Naive thymus-derived CD4-positive, alpha-beta T cell (primary cell): ENCODE data around the gene CHST14. TPM values are rescaled to one million over a fixed set of nuclear protein-coding genes. Genes with fewer than 3 reads are reported as not detected.

Experiments
- ATAC-seq: fragments of 150-1000 bp; cut with Tn5 transposase; 2 replicates; pipeline ENCODE4 v1.10.0; 2021; ENCODE audit warnings: mild to moderate bottlenecking, moderate library complexity
- CTCF ChIA-PET: fragments of 350-600 bp; sonication (Branson Sonifier 250); formaldehyde crosslinking; loops from one replicate; lab custom pipeline; 2021; ENCODE audit warnings: antibody characterized with exemption; lab: Charles Lee
- POLR2A ChIA-PET: fragments of 350-600 bp; sonication (Branson Sonifier 250); formaldehyde crosslinking; loops from one replicate; lab custom pipeline; 2021; ENCODE audit warnings: antibody characterized with exemption, inconsistent platforms; lab: Charles Lee
- DNase-seq, 9 donors: peaks; one replicate each; pipeline versions ENCODE4 v3.0.0 to v3.0.0-alpha.2; 2020 to 2022; ENCODE audit warnings: mixed read lengths in 1 of 9
- H3K27ac ChIP-seq: one replicate; pipeline ENCODE4 v1.7.0; 2013; ENCODE audit warnings: mild to moderate bottlenecking, low read depth, low read length, moderate library complexity
- H3K27me3 ChIP-seq, 2 donors: one replicate each; pipeline ENCODE4 v1.7.0; 2013; ENCODE audit warnings: low read length in 2 of 2, mild to moderate bottlenecking in 2 of 2, moderate library complexity in 2 of 2; ENCODE audit not compliant: control insufficient read depth in 2 of 2, insufficient read depth in 2 of 2
- H3K36me3 ChIP-seq, 3 experiments: 1 replicate in 2 of 3; 2 replicates in 1 of 3; pipeline ENCODE4 v1.7.0; 2013; ENCODE audit warnings: low read length in 3 of 3, mild to moderate bottlenecking in 3 of 3, moderate library complexity in 1 of 3; ENCODE audit not compliant: insufficient read depth in 3 of 3, control insufficient read depth in 2 of 3
- H3K4me1 ChIP-seq, 2 donors: one replicate each; pipeline ENCODE4 v1.7.0; 2013; ENCODE audit warnings: low read length in 2 of 2, mild to moderate bottlenecking in 2 of 2, moderate library complexity in 1 of 2; ENCODE audit not compliant: control insufficient read depth in 2 of 2, insufficient read depth in 2 of 2
- H3K4me3 ChIP-seq: 2 replicates; pipeline ENCODE4 v1.7.0; 2013; ENCODE audit warnings: mild to moderate bottlenecking, low read length
- H3K9me3 ChIP-seq, 3 experiments: 1 replicate in 2 of 3; 2 replicates in 1 of 3; pipeline ENCODE4 v1.7.0; 2013; ENCODE audit warnings: low read length in 3 of 3; ENCODE audit not compliant: control insufficient read depth in 2 of 3
- H3K27ac Mint-ChIP-seq, 9 donors: one replicate each; pipeline ENCODE4 v1.8.0; 2020 to 2022; ENCODE audit warnings: mixed read lengths in 9 of 9, mild to moderate bottlenecking in 8 of 9, moderate library complexity in 5 of 9, inconsistent platforms in 2 of 9
- H3K27me3 Mint-ChIP-seq, 5 donors: one replicate each; pipeline ENCODE4 v1.8.0; 2021 to 2022; ENCODE audit warnings: mixed read lengths in 5 of 5, mild to moderate bottlenecking in 1 of 5
- H3K36me3 Mint-ChIP-seq, 5 donors: one replicate each; pipeline ENCODE4 v1.8.0; 2020 to 2022; ENCODE audit warnings: mixed read lengths in 5 of 5, mild to moderate bottlenecking in 3 of 5, inconsistent platforms in 1 of 5
- H3K4me1 Mint-ChIP-seq, 7 donors: one replicate each; pipeline ENCODE4 v1.8.0; 2020 to 2022; ENCODE audit warnings: mixed read lengths in 7 of 7, mild to moderate bottlenecking in 3 of 7, inconsistent platforms in 1 of 7
- H3K4me3 Mint-ChIP-seq, 10 donors: one replicate each; pipeline ENCODE4 v1.8.0; 2020 to 2022; ENCODE audit warnings: mild to moderate bottlenecking in 10 of 10, mixed read lengths in 10 of 10, moderate library complexity in 6 of 10, inconsistent platforms in 2 of 10
- H3K9me3 Mint-ChIP-seq, 11 donors: one replicate each; pipeline ENCODE4 v1.8.0; 2020 to 2022; ENCODE audit warnings: mixed read lengths in 11 of 11, mild to moderate bottlenecking in 4 of 11, inconsistent platforms in 1 of 11, moderate library complexity in 1 of 11
- intact Hi-C, 2 donors: fragments of 100-400 bp; cut with micrococcal nuclease; formaldehyde crosslinking; loops; one replicate each; pipeline ENCODE4 v1.15.1; 2023
- polyA plus RNA-seq, 2 donors: library from polyadenylated mRNA; unstranded; fragments of 300-500 nt; fragmentation: Illumina TruSeq; gene quantifications; one replicate each; pipeline ENCODE4 v1.2.3, GENCODE V29; 2021
- total RNA-seq, 6 experiments: library from RNA in 5 of 6; stranded (reverse) in 5 of 6; gene quantifications; 1 replicate in 5 of 6; 2 replicates in 1 of 6; pipeline ENCODE4 v1.2.3 and lab custom pipeline; 2021 to 2026

Gene CHST14
- total and polyA plus RNA-seq, 7 experiments from 2014 or later, result 0.83 to 12.5 (median 9.5) TPM

DNA sequence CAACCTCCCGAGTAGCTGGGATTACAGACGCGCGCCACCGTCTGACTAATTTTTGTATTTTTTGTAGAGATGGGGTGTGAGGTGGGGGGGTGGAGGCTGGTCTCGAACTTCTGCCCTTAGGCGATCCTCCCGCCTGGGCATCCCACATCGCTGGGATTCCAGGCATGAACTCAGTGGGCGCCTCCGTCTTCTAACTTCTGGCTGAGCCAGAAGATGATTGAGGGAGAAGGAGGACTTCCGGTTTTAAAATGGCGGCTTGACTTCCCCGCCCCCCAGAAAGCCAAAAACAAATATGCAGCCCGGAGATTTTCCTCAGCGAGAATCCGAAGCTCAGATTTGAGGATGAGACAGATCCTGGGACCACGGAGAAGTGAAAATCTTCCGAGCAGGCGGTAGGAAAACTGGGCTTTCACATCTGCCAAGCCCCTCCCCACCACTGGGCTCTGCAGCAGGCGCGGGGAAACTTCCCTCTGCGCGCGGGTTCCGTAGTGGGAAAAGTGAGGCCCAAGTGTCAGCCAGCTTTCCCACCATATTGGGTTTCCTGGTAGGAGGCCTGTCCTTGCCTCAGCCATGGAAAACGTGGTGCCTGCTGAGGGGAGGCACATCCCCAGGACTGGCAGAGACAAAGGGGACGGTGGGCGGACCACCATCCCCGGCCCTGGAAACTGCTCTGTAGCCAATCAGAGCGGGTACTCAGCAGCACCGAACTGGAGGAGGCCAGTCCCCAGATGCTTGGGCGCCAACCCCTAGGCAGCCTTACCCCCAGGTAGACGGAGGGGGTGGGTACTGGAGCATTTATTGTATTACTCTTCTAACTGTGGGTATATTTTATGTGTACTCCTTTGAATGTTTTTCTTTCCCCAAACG lies 17.3 kb downstream of the CHST14 start:
- CTCF ChIA-PET, result interaction anchor here (0.7 kb wide), 2 partner anchors 102 to 173 kb away, joined by 3 to 8 read pairs; no protein-coding TSS in a partner anchor

DNA sequence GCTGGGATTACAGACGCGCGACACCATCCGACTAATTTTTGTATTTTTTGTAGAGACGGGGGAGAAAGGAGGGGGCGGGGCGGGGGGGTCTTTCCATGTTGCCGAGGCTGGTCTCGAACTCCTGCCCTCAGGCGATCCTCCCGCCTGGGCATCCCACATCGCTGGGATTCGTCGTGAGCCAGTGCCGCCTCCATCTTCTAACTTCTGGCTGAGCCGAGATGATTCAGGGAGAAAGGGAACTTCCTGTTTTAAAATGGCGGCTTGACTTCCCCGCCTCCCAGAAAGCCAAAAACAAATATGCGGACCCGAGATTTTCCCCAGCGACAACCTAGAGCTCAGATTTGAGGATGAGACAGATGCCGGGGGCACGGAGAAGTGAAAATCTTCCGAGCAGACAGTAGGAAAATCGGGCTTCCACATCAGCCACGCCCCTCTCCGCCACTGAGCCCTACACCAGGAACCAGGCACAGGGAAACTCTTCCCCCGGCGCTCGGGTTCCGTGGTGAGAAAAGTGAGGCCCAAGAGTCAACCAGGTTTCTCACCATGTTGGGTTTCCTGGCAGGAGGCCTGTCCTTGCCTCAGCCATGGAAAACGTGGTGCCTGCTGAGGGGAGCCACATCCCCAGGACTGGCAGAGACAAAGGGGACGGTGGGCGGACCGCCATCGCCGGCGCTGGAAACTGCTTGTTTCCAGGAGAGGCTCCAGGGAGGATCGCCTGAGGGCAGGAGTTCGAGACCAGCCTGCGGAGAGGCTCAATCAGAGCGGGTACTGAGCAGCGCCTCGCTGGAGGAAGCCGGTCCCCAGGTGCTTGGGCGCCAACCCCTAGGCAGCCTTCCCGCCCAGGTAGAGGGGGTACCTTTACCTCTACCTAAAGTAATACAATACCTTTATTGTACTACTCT lies 18.7 kb downstream of the CHST14 start:
- H3K36me3 ChIP-seq, result no peaks in the 10 kb centered on the region
- no peak overlapping the region for H3K4me3 ChIP-seq
- intact Hi-C loops, result no loop called here
- no peaks in the 10 kb centered on the region for H3K27me3 ChIP-seq
- ATAC-seq (no peak), DNase-seq (no peak)
- Mint-ChIP-seq H3K27ac (no peak overlapping the region), H3K9me3 (no peaks in the 10 kb centered on the region), H3K4me1 (peaks cover 0 to 17% (median 14%) of the 10 kb centered on the region in 7 donors), H3K4me3 (no peak overlapping the region), H3K36me3 (no peaks in the 10 kb centered on the region), H3K27me3 (peaks cover 0 to 10% (median 3%) of the 10 kb centered on the region in 5 donors)
- POLR2A ChIA-PET, result no interaction called here
- H3K4me1 ChIP-seq, result peaks cover 0 to 10% of the 10 kb centered on the region in 2 donors
- no peaks in the 10 kb centered on the region for H3K9me3 ChIP-seq
- no peak overlapping the region for H3K27ac ChIP-seq
- CTCF ChIA-PET, result no interaction called here

More for the DNA sequence above, 17.3 kb downstream of the CHST14 start:
- Histone ChIP-seq H3K36me3 (no peaks in the 10 kb centered on the region), H3K27ac (no peak overlapping the region), H3K4me1 (no peaks in the 10 kb centered on the region), H3K9me3 (no peaks in the 10 kb centered on the region), H3K4me3 (no peak overlapping the region), H3K27me3 (no peaks in the 10 kb centered on the region)
- ATAC-seq (no peak), DNase-seq (no peak)
- peaks cover 0 to 14% (median 3%) of the 10 kb centered on the region in 5 donors for H3K27me3 Mint-ChIP-seq
- H3K4me1 Mint-ChIP-seq, result peaks cover 0 to 3% (median 2%) of the 10 kb centered on the region in 7 donors
- intact Hi-C loops, result no loop called here
- H3K9me3 Mint-ChIP-seq, result no peaks in the 10 kb centered on the region
- H3K4me3 Mint-ChIP-seq, result no peak overlapping the region
- no peak overlapping the region for H3K27ac Mint-ChIP-seq
- POLR2A ChIA-PET, result no interaction called here
- H3K36me3 Mint-ChIP-seq, result no peaks in the 10 kb centered on the region

DNA sequence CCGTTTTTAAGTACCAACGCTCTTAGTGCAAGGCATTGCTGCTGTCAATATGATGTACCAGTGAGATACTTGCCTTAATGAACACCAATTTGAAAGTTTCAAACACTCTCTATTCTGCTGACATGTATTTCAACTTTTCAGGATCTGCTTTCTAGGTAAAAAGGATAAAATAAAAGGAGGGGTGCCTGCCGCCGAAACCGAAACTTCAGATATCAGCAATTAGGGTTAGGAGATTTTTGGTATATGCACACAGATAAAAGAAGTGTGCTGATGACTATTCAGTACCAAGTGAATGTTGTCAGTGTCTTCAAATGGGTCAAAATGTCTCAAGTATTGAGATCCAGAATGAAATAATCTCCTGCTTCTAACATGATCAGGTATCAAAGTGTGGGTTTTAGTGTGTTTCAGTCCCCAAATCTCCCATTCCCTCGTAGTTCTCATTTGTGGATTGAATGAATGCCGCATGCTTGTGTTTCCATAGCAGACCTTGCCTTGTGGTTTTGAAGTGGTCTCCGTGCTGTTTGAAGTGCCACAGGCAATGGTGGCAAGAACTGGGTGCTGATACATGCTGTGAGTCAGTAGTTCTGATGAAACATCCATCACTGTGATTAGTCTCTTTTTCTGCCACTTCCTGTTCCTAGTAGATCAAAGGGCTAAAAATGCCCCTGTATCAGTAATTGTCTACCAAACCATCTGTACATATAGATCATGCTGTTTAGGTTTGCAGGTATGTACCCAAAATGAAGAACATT lies 22.5 kb downstream of the CHST14 start:
- ATAC-seq, result peak; percentile 79

GRCh38 chr15:40495516-40495915 lies 24.7 kb downstream of the CHST14 start:
- no peaks in the 10 kb centered on the region for H3K36me3 Mint-ChIP-seq
- no peaks in the 10 kb centered on the region for H3K36me3 ChIP-seq
- no peak overlapping the region for H3K4me3 Mint-ChIP-seq
- ATAC-seq (no peak), DNase-seq (no peak)
- H3K27me3 Mint-ChIP-seq, result peaks cover 0 to 24% (median 0%) of the 10 kb centered on the region in 5 donors
- H3K9me3 ChIP-seq, result no peaks in the 10 kb centered on the region
- ChIA-PET CTCF (no interaction called here), POLR2A (no interaction called here)
- peaks cover 0 to 17% (median 14%) of the 10 kb centered on the region in 7 donors for H3K4me1 Mint-ChIP-seq
- H3K4me1 ChIP-seq, result peaks cover 0 to 10% of the 10 kb centered on the region in 2 donors
- H3K27ac Mint-ChIP-seq, result no peak overlapping the region
- no peak overlapping the region for H3K4me3 ChIP-seq
- H3K27me3 ChIP-seq, result no peaks in the 10 kb centered on the region
- H3K27ac ChIP-seq, result no peak overlapping the region
- no peaks in the 10 kb centered on the region for H3K9me3 Mint-ChIP-seq
- intact Hi-C loops, result no loop called here

More for the DNA sequence above, 22.5 kb downstream of the CHST14 start:
- Histone ChIP-seq H3K27ac (no peak overlapping the region), H3K4me3 (no peak overlapping the region), H3K27me3 (no peaks in the 10 kb centered on the region), H3K4me1 (peaks cover 0 to 10% of the 10 kb centered on the region in 2 donors), H3K36me3 (no peaks in the 10 kb centered on the region), H3K9me3 (no peaks in the 10 kb centered on the region)
- intact Hi-C loops, result no loop called here
- H3K4me1 Mint-ChIP-seq, result peaks cover 0 to 17% (median 14%) of the 10 kb centered on the region in 7 donors
- H3K4me3 Mint-ChIP-seq, result peak overlapping the region in 1 of 10 donors; percentile 29
- H3K36me3 Mint-ChIP-seq, result no peaks in the 10 kb centered on the region
- H3K9me3 Mint-ChIP-seq, result no peaks in the 10 kb centered on the region
- CTCF ChIA-PET, result interaction anchor here (1.1 kb wide), 1 partner anchor 124 kb away, joined by 3 read pairs; no protein-coding TSS in a partner anchor
- POLR2A ChIA-PET, result interaction anchor here (0.7 kb wide), 1 partner anchor 11 kb away, joined by 3 read pairs; no protein-coding TSS in a partner anchor
- peaks cover 0 to 10% (median 0%) of the 10 kb centered on the region in 5 donors for H3K27me3 Mint-ChIP-seq
- DNase-seq, result peak in 1 of 9 donors; percentile 39
- peak overlapping the region in 2 of 9 donors; percentile 10 to 47 for H3K27ac Mint-ChIP-seq

- Mint-ChIP-seq H3K36me3 (no peaks in the 10 kb centered on the region), H3K4me3 (no peak overlapping the region), H3K4me1 (peaks cover 0 to 10% (median 8%) of the 10 kb centered on the region in 7 donors), H3K27me3 (peaks cover 0 to 37% (median 6%) of the 10 kb centered on the region in 5 donors), H3K9me3 (peaks cover 0 to 2% (median 0%) of the 10 kb centered on the region in 11 donors), H3K27ac (no peak overlapping the region)
- peaks cover 0 to 8% of the 10 kb centered on the region in 2 donors for H3K4me1 ChIP-seq
- H3K36me3 ChIP-seq, result no peaks in the 10 kb centered on the region
- no peaks in the 10 kb centered on the region for H3K9me3 ChIP-seq
- ATAC-seq (no peak), DNase-seq (no peak)
- intact Hi-C loops, result no loop called here
- CTCF ChIA-PET, result no interaction called here
- no peak overlapping the region for H3K27ac ChIP-seq
- POLR2A ChIA-PET, result no interaction called here
- no peaks in the 10 kb centered on the region for H3K27me3 ChIP-seq
- H3K4me3 ChIP-seq, result no peak overlapping the region
These were observed 27.6 kb downstream of the CHST14 start for GRCh38 chr15:40498418-40498817.

- Mint-ChIP-seq H3K27ac (no peak overlapping the region), H3K27me3 (peaks cover 0 to 41% (median 6%) of the 10 kb centered on the region in 5 donors), H3K36me3 (no peaks in the 10 kb centered on the region), H3K4me3 (no peak overlapping the region), H3K9me3 (peaks cover 0 to 2% (median 0%) of the 10 kb centered on the region in 11 donors), H3K4me1 (peaks cover 0 to 6% (median 4%) of the 10 kb centered on the region in 7 donors)
- ATAC-seq, result no peak
- Histone ChIP-seq H3K4me3 (no peak overlapping the region), H3K36me3 (no peaks in the 10 kb centered on the region), H3K9me3 (no peaks in the 10 kb centered on the region), H3K4me1 (peaks cover 0 to 3% of the 10 kb centered on the region in 2 donors), H3K27ac (no peak overlapping the region), H3K27me3 (no peaks in the 10 kb centered on the region)
- DNase-seq, result no peak
- POLR2A ChIA-PET, result no interaction called here
- CTCF ChIA-PET, result interaction anchor here (1.2 kb wide), 1 partner anchor 283 kb away, joined by 3 read pairs; no protein-coding TSS in a partner anchor
- intact Hi-C loops, result no loop called here
These were observed 28.1 kb downstream of the CHST14 start for GRCh38 chr15:40498891-40499290.
